ENCODE measurements around the gene SCN10A.

The SCN10A gene

DNA sequence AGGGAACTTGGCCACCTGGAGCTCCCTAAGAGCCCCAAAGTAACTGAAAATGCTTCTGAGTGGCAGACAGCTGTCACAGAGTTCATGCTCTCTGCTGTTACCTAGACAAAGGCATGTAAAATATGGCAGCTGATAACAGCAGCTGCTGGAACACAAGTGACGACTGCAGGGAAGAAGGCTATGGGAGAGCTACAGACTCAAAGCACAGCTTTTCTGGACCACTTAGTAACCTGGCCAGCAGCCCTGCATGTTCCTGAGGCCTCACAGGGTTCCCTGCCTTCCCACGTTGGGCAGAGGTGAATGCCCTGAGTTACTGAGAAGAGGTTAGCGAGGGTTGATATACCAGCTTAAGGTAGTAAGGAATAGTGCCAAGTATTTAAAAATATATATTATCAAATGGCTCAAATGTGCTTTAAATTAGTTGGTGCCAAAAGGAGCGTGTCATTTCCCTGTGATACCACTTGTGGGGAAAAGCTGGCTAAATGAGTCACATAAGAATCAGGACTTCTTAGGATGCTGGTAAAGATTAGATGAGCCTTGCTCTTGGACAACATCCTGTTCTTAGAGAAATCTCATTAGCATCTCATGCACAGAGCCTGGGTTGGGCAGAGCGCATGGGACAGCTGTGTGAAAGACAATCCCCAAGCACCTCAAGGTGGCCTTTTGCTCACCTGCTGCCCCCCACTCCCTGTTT, 90.1 kb downstream of the SCN10A start:
- H3K4me3 ChIP-seq (ENCODE audit: low read depth, low read length) = no peak overlapping the region
- TF ChIP-seq, protein P1, sequence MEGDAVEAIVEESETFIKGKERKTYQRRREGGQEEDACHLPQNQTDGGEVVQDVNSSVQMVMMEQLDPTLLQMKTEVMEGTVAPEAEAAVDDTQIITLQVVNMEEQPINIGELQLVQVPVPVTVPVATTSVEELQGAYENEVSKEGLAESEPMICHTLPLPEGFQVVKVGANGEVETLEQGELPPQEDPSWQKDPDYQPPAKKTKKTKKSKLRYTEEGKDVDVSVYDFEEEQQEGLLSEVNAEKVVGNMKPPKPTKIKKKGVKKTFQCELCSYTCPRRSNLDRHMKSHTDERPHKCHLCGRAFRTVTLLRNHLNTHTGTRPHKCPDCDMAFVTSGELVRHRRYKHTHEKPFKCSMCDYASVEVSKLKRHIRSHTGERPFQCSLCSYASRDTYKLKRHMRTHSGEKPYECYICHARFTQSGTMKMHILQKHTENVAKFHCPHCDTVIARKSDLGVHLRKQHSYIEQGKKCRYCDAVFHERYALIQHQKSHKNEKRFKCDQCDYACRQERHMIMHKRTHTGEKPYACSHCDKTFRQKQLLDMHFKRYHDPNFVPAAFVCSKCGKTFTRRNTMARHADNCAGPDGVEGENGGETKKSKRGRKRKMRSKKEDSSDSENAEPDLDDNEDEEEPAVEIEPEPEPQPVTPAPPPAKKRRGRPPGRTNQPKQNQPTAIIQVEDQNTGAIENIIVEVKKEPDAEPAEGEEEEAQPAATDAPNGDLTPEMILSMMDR (IDR thresholded peaks at IDR 0.05; ENCODE audit: control insufficient read depth, extremely low read depth, insufficient read depth) = no peak
- no peak for DNase-seq (ENCODE audit: low read depth)

DNA sequence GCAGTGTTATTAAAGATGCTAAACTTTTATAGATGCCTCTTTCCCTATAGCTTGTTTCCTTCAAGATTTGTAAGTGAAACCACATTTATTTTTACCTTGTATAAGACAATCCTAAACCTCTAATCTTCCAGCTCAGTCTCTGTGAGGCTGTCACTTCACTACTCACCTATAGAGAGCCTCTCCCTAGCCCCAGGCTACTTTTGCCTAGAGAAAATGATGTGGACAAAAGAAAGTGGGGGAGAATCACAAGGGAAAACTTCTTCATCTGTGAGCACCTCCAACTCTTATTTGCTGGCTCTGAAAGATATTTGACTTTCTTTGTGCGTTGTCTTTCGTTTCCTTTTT, 91.7 kb downstream of the SCN10A start:
- TF ChIP-seq, protein P1 (IDR thresholded peaks at IDR 0.05; ENCODE audit: control insufficient read depth, extremely low read depth, insufficient read depth) = no peak
- DNase-seq (ENCODE audit: low read depth) = no peak
- no peak overlapping the region for H3K4me3 ChIP-seq (ENCODE audit: low read depth, low read length)

DNA sequence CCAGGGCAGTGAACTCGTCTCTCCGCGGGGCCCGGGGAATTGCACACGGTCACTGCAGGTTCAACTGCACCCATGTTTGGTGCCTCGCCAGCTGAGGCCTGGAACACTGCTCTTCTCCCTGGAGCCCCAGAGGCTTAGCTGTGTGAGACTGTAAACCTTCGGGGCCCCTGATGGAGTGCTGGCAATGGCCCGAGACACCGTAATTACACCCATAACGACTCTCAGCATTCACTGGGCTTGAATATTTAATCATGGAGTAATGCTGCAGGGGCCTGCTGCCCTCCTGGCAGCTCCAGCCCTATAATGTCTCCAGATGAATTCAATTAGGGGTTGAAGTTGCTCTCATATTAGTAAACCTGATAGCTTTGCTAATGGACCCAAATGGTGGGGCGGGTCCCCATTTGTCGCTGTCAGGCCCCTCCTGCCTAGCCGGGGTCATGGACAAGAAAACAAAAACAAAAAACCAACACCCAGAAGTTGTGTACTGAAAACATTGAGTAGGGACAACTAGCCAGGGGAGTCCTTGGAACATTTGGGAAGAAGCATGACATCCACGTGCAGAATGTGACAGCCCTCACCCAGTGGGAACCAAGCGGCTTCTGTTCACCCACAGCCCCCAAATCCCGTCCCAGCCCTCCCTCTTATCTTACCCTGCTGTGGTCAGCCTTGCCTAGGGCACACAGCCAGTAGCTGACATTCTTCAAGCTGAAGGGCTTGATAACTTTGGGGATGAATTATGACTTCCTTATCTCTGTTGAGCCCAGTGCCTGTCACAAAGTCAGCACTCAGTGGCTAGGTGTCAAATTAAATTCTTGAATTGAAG, 92.2 kb downstream of the SCN10A start:
- no peak for DNase-seq (ENCODE audit: low read depth)

DNA sequence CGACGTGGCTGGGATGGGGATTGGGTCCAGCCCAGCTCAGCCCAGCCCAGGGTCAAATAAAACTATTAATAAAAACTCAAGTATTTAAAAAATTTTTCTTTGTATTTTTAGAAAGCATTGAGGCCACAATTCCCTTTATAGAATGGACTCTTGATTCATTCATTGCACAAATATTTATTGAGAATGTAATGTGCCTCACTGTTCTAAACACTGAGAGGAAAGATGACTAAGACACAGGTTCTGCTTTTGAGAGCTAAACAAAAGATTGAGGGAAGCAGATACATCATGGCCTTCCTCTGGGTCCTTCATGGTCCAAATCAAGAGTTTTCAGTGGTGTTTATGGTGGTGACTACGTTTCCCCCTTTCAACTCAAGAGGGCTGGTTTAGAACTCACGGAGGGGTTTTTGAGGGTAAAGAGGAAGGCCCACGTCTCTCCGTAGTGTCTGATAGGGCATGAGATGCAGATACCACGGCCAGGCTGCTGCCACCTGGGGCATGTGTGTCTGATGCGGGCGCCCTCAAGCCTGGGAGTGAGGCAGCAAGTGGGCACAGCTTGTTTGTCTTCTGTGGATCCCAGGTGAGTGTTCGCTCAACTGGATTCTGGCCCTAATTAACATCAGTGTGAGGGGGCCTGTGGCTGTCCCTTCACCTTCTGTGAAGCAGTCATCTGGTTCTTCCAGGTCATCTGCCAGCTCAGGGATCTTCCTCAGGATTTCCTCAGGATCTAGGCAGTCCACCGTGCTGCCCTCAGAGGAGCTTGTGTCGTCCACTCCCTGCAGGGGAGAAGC, 93.0 kb downstream of the SCN10A start:
- TF ChIP-seq, protein P1 (IDR thresholded peaks at IDR 0.05; ENCODE audit: control insufficient read depth, extremely low read depth, insufficient read depth) = no peak
- no peak overlapping the region for H3K4me3 ChIP-seq (ENCODE audit: low read depth, low read length)
- no peak for DNase-seq (ENCODE audit: low read depth)

More for the DNA sequence above, 92.2 kb downstream of the SCN10A start:
- H3K4me3 ChIP-seq (ENCODE audit: low read depth, low read length) = no peak overlapping the region
- TF ChIP-seq, protein P1 (IDR thresholded peaks at IDR 0.05; ENCODE audit: control insufficient read depth, extremely low read depth, insufficient read depth) = no peak

DNA sequence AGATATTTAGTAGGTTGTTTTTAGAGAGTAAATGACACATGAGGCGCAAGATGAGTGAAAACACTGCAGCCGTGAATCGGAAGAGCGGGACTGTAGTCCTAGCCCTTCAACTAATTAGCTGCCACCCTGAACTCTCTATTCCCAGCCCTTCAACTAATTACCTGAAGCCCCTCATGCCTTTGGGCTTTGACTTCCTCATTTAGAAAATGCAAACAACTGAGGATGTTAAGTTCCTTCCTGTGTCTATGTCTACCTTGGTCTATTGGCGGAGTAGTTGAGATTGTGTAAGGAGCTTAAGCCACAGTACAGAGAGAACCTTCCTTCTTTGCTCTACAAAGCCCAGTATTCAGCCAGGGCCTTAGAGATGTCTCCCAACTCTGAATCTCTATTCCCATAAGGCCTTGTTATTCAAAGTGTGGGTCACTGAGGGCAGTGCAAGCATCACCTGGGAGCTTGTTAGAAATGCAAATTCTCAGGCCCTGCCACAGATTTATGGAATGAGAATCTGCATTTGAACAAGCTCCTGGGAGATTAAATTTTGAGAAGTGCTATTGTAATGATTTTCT, 94.7 kb downstream of the SCN10A start:
- TF ChIP-seq, protein P1 (IDR thresholded peaks at IDR 0.05; ENCODE audit: control insufficient read depth, extremely low read depth, insufficient read depth) = no peak
- no peak overlapping the region for H3K4me3 ChIP-seq (ENCODE audit: low read depth, low read length)
- DNase-seq (ENCODE audit: low read depth) = no peak

DNA sequence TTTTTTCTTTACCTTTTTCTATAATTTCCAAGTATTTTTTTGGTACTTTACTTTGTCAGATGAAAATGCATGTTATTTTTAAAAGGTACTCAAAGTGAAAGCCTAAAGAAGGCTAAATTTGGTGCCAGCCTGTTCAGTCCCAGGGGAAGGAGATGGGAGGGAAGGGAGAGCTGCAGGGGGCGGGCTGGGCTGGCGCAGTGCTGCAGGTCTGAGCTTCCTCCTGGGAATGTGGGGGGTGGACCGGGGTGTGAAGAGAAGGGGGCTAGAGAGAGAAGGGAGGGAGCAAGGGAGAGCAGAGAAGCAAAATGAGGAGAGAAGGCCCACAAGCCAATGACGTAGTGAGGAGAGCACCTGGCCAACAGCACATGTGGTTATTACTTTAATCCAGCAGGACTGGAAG, 95.6 kb downstream of the SCN10A start:
- DNase-seq (ENCODE audit: low read depth) = no peak
- H3K4me3 ChIP-seq (ENCODE audit: low read depth, low read length) = no peak overlapping the region
- TF ChIP-seq, protein P1 (IDR thresholded peaks at IDR 0.05; ENCODE audit: control insufficient read depth, extremely low read depth, insufficient read depth) = no peak
